ENCODE data around the gene SEM1.
"Not testable (repeated sequence)": the region's sequence is repeated elsewhere in the genome, so short reads cannot be mapped to it uniquely, and the experiment has no call there.

DNA sequence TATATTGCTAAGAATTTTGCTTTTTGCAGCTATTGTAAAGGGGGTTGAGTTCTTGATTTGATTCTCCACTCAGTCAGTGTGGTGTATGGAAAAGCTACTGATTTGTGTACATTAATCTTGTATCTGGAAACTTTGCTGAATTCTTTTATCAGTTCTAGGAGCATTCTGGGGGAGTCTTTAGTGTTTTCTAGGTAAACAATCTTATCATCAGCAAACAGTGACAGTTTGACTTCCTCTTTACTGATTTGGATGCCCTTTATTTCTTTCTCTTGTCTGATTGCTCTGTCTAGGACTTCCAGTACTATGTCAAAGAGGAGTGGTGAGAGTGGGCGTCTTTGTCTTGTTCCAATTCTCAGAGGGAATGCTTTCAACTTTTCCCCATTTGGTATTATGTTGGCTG lies 48.2 kb upstream of the SEM1 start:
- TF ChIP-seq, protein P1, sequence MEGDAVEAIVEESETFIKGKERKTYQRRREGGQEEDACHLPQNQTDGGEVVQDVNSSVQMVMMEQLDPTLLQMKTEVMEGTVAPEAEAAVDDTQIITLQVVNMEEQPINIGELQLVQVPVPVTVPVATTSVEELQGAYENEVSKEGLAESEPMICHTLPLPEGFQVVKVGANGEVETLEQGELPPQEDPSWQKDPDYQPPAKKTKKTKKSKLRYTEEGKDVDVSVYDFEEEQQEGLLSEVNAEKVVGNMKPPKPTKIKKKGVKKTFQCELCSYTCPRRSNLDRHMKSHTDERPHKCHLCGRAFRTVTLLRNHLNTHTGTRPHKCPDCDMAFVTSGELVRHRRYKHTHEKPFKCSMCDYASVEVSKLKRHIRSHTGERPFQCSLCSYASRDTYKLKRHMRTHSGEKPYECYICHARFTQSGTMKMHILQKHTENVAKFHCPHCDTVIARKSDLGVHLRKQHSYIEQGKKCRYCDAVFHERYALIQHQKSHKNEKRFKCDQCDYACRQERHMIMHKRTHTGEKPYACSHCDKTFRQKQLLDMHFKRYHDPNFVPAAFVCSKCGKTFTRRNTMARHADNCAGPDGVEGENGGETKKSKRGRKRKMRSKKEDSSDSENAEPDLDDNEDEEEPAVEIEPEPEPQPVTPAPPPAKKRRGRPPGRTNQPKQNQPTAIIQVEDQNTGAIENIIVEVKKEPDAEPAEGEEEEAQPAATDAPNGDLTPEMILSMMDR (IDR thresholded peaks at IDR 0.05): not testable (repeated sequence)
- not testable (repeated sequence) for TF ChIP-seq ZFX (IDR thresholded peaks at IDR 0.05; ENCODE audit: borderline replicate concordance)

Data from 22Rv1 (cell line).